GM12878 (cell line): ENCODE results near the gene CACNA2D3. TPM values are rescaled to one million over a fixed set of nuclear protein-coding genes. Genes with fewer than 3 reads are reported as not detected.

ENCODE experiments used
- ATAC-seq: fragments of 200-7000 bp; cut with Tn5 transposase; 3 replicates; pipeline ENCODE4 v1.9.1; 2020; ENCODE audit warnings: mild to moderate bottlenecking, moderate library complexity
- BruUV-seq: library from RNA; stranded (reverse); fragments of 400-500 nt; replicated peaks from 2 replicates; lab custom pipeline; 2021; lab: Mats Ljungman, UMichigan
- CTCF ChIA-PET: fragments of 300-600 bp; sonication (Branson Sonifier 250); formaldehyde crosslinking; extraction: SDS; loops from one replicate; lab custom pipeline; 2021; ENCODE audit warnings: inconsistent platforms; lab: Yijun Ruan, JAX
- POLR2A ChIA-PET: fragments of 350-600 bp; formaldehyde crosslinking; extraction: SDS; loops from one replicate; lab custom pipeline; 2021; ENCODE audit warnings: inconsistent platforms; lab: Charles Lee
- RAD21 ChIA-PET: fragments of 300-600 bp; sonication (Branson Sonifier 250); formaldehyde crosslinking; loops from one replicate; lab custom pipeline; 2023; ENCODE audit warnings: antibody characterized with exemption; ENCODE audit not compliant: unreplicated experiment; lab: Charles Lee
- SMC1A ChIA-PET: fragments of 300-600 bp; sonication (Branson Sonifier 250); formaldehyde crosslinking; loops from one replicate; lab custom pipeline; 2023; ENCODE audit not compliant: unreplicated experiment, uncharacterized antibody; lab: Charles Lee
- DNase-seq: peaks from one replicate; pipeline ENCODE4 v3.0.0-alpha.2; 2011; ENCODE audit warnings: low read depth, low spot score
- FAIRE-seq: peaks from 3 replicates; lab custom pipeline; 2011; peaks lifted over from hg19 to GRCh38; lab: Jason Lieb, UNC
- H2AFZ ChIP-seq: 2 replicates; pipeline ENCODE4 v1.6.0; 2011; ENCODE audit warnings: low read depth, low read length, control low read depth; ENCODE audit not compliant: control insufficient read depth
- H3K27ac ChIP-seq: 2 replicates; pipeline ENCODE4 v1.5.1; 2011; ENCODE audit warnings: control low read depth; ENCODE audit not compliant: control insufficient read depth, insufficient read depth
- H3K27me3 ChIP-seq, 2 experiments: replicated peaks in 1 of 2; 2 replicates each; pipeline versions ENCODE4 v1.6.0 to v1.6.1; 2011; ENCODE audit warnings: low read length in 1 of 2; ENCODE audit not compliant: control insufficient read depth in 2 of 2, insufficient read depth in 2 of 2
- H3K36me3 ChIP-seq, 2 experiments: 2 replicates each; pipeline ENCODE4 v1.5.1; 2011; ENCODE audit warnings: low read length in 1 of 2; ENCODE audit not compliant: control insufficient read depth in 2 of 2, insufficient read depth in 2 of 2
- H3K4me1 ChIP-seq: 2 replicates; pipeline ENCODE4 v1.6.1; 2011; ENCODE audit warnings: mild to moderate bottlenecking, low read length, moderate library complexity, mixed read lengths; ENCODE audit not compliant: control insufficient read depth, insufficient read depth
- H3K4me2 ChIP-seq: 2 replicates; pipeline ENCODE4 v1.6.0; 2011; ENCODE audit warnings: control low read depth; ENCODE audit not compliant: control insufficient read depth, insufficient read depth
- H3K4me3 ChIP-seq: fragments of 200-600 bp; sonication (generic); 2 replicates; pipeline ENCODE4 v1.5.1; 2016
- H3K79me2 ChIP-seq: 2 replicates; pipeline ENCODE4 v1.6.0; 2011; ENCODE audit warnings: low read length; ENCODE audit not compliant: control insufficient read depth, insufficient read depth
- H3K9ac ChIP-seq: 2 replicates; pipeline ENCODE4 v1.8.0; 2011; ENCODE audit warnings: low read length, control low read depth, mixed read lengths; ENCODE audit not compliant: control insufficient read depth, insufficient read depth
- H3K9me3 ChIP-seq: replicated peaks from 3 replicates; pipeline ENCODE4 v1.5.1; 2011; ENCODE audit warnings: mild to moderate bottlenecking, low read length; ENCODE audit not compliant: control insufficient read depth, insufficient read depth
- H4K20me1 ChIP-seq: 2 replicates; pipeline ENCODE4 v1.6.0; 2011; ENCODE audit not compliant: control insufficient read depth, insufficient read depth
- ASH2L ChIP-seq: fragments of 300-600, 200-600 bp; sonication (generic); IDR thresholded peaks from 2 replicates; pipeline ENCODE4 v1.6.1; 2017; ENCODE audit warnings: low read depth, mild to moderate bottlenecking, borderline replicate concordance
- CBX3 ChIP-seq: fragments of 200-600 bp; sonication (generic); IDR thresholded peaks from 2 replicates; pipeline ENCODE4 v1.6.1; 2016; ENCODE audit warnings: low read depth, borderline replicate concordance
- CREM ChIP-seq: IDR thresholded peaks from 2 replicates; pipeline ENCODE4 v1.6.1; 2014; ENCODE audit warnings: antibody characterized with exemption, low read depth
- DPF2 ChIP-seq: fragments of 450-650 bp; IDR thresholded peaks from 2 replicates; pipeline ENCODE4 v1.6.1; 2017; ENCODE audit warnings: mild to moderate bottlenecking
- RBBP5 ChIP-seq: fragments of 200-600 bp; sonication (generic); conservative IDR thresholded peaks from 2 replicates; pipeline ENCODE4 v1.6.1; 2016
- RCOR1 ChIP-seq: conservative IDR thresholded peaks from 2 replicates; pipeline ENCODE4 v1.6.1; 2012; ENCODE audit warnings: low read depth, low read length, improper control_type of control experiment
- RUNX3 ChIP-seq: IDR thresholded peaks from 2 replicates; pipeline ENCODE4 v1.6.1; 2012; ENCODE audit warnings: low read length, inconsistent platforms
- SPI1 ChIP-seq: IDR thresholded peaks from 2 replicates; pipeline ENCODE4 v1.6.1; 2011; ENCODE audit warnings: low read depth, mild to moderate bottlenecking, low read length, moderate library complexity, borderline replicate concordance; ENCODE audit not compliant: insufficient read depth
- ZNF384 ChIP-seq: IDR thresholded peaks from 2 replicates; pipeline ENCODE4 v1.6.1; 2012; ENCODE audit warnings: low read depth, mild to moderate bottlenecking, low read length, improper control_type of control experiment, borderline replicate concordance
- ZSCAN29 ChIP-seq: fragments of 450-650 bp; IDR thresholded peaks from 2 replicates; pipeline ENCODE4 v1.6.1; 2017; ENCODE audit warnings: mild to moderate bottlenecking, moderate library complexity
- WGBS: methylation state at CpG from one replicate; pipeline ENCODE4 v1.1.6; 2016; ENCODE audit warnings: low lambda C conversion rate; ENCODE audit not compliant: insufficient replicate concordance, insufficient coverage; ENCODE audit errors: missing lambda C conversion rate; 5-methylcytosine and 5-hydroxymethylcytosine counted together
- in situ Hi-C: fragments of 300-500 bp; cut with MboI; formaldehyde crosslinking; loops from 9 replicates; pipeline ENCODE4 v1.14.3; 2018; ENCODE audit warnings: mixed read lengths
- intact Hi-C: fragments of 100-400 bp; cut with micrococcal nuclease; formaldehyde crosslinking; loops from one replicate; pipeline ENCODE4 v1.14.2; 2022; ENCODE audit not compliant: unreplicated experiment
- polyA plus RNA-seq, 11 experiments: library from polyadenylated mRNA; depleted of rRNA in 4 of 11; unstranded in 6 of 11; stranded (reverse) in 5 of 11; fragments of >200 nt; fragmentation: Nextera tagmentation in 4 of 11; fragmentation: Illumina TruSeq in 1 of 11; extraction: Ambion mirVana in 4 of 11; extraction: Trizol in 1 of 11; gene quantifications; 1 replicate in 1 of 11; 2 replicates in 10 of 11; pipeline versions ENCODE4 v1.2.1 to v1.2.3, GENCODE V29; 2011 to 2016; ENCODE audit warnings: inconsistent platforms in 2 of 11, missing spikeins in 2 of 11, low read depth in 1 of 11
- total RNA-seq, 4 experiments: library from RNA; depleted of rRNA in 3 of 4; stranded (reverse); fragments of >200 nt in 3 of 4; fragmentation: Illumina TruSeq in 1 of 4; extraction: Trizol in 1 of 4; gene quantifications; 2 replicates each; pipeline versions ENCODE4 v1.2.1 to v1.2.3, GENCODE V29; 2013 to 2021
- TF ChIP-seq, protein P1 (sequence below): fragments of 450-650 bp; IDR thresholded peaks from 2 replicates; pipeline ENCODE4 v1.6.1; 2017; ENCODE audit warnings: borderline replicate concordance
- TF ChIP-seq, protein P2 (sequence below): fragments of 450-650 bp; IDR thresholded peaks from 2 replicates; pipeline ENCODE4 v1.6.1; 2014; ENCODE audit warnings: mild to moderate bottlenecking
- TF ChIP-seq, protein P3 (sequence below): fragments of 150-350 bp; IDR thresholded peaks from 2 replicates; pipeline ENCODE4 v1.6.1; 2016; ENCODE audit warnings: low read depth, low read length
- TF ChIP-seq, protein P4 (sequence below): IDR thresholded peaks from 2 replicates; pipeline ENCODE4 v1.6.1; 2011; ENCODE audit warnings: mild to moderate bottlenecking, low read depth, low read length, moderate library complexity; ENCODE audit not compliant: insufficient replicate concordance

The CACNA2D3 gene
- total and polyA plus RNA-seq, 10 of the 15 experiments (the other 5 are each of a cell fraction or from before 2014, with no cell fraction given), result not detected

DNA sequence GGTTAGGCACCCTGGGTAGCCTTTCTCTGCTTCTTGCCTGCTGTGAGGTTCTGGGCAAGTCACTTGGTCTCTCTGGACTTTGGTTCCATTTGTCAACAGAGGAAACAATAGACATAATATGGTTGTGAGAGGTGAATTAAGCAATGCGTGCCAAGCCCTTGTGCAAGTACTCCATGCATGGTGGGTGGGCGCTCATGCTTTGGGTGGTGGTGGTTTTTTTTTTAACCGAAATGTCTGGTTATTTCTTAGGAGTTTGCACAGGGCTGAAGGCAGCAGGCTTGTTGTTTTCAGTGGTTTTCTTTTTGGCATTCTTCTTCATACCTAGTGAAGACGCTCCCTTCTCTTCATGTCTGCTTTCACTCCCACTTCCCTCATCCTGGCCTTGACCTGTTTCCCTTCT is 889.7 kb downstream of the CACNA2D3 start (continued):
- TF ChIP-seq, protein P1, sequence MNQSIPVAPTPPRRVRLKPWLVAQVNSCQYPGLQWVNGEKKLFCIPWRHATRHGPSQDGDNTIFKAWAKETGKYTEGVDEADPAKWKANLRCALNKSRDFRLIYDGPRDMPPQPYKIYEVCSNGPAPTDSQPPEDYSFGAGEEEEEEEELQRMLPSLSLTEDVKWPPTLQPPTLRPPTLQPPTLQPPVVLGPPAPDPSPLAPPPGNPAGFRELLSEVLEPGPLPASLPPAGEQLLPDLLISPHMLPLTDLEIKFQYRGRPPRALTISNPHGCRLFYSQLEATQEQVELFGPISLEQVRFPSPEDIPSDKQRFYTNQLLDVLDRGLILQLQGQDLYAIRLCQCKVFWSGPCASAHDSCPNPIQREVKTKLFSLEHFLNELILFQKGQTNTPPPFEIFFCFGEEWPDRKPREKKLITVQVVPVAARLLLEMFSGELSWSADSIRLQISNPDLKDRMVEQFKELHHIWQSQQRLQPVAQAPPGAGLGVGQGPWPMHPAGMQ, result no peak
- no peak for TF ChIP-seq SPI1
- TF ChIP-seq, protein P2, sequence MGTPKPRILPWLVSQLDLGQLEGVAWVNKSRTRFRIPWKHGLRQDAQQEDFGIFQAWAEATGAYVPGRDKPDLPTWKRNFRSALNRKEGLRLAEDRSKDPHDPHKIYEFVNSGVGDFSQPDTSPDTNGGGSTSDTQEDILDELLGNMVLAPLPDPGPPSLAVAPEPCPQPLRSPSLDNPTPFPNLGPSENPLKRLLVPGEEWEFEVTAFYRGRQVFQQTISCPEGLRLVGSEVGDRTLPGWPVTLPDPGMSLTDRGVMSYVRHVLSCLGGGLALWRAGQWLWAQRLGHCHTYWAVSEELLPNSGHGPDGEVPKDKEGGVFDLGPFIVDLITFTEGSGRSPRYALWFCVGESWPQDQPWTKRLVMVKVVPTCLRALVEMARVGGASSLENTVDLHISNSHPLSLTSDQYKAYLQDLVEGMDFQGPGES, result no peak
- no peak for TF ChIP-seq RUNX3
- TF ChIP-seq RCOR1, result no peak

DNA sequence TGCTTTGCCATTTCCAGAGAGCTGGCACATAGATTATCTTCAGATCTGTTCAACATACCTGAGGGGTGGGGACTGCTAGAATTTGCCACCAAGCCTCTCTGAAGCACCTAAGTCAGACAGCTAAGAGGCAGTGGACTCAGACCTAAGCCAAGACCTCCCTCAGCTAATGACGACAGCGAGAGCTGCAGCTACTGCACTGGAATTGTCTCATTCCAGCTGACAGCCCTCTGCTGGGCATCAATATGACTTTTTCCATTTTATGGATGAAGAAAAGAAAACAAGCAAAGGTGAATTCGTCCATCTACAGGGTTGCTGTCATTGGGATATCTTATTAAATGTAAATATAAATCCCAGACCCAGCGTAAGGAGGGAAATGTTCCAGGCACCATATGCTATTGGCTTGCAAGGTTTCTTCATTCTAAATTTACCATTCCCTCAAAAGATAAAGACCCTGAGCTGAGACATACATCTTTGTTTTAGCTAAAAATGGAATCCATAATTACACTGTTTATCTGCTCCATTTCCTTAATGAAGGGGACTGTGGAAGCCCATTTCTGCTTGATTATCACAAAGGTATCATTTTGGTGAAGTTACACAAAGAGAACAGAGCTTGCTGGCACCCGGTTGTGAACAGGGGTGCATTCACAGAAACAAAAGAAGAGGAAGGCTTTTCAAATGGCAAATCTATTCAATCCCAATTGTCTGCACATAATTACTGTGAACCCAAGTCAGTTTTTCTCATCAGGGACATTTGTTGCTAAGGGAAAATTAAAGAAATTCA is 891.0 kb downstream of the CACNA2D3 start:
- Histone ChIP-seq H4K20me1 (no peaks in the 10 kb centered on the region), H3K9ac (no peak overlapping the region), H3K4me3 (no peak overlapping the region), H2AFZ (no peak overlapping the region), H3K27ac (no peak overlapping the region), H3K4me1 (no peaks in the 10 kb centered on the region), H3K9me3 (no peaks in the 10 kb centered on the region), H3K36me3 (no peaks in the 10 kb centered on the region), H3K4me2 (no peak overlapping the region), H3K79me2 (no peaks in the 10 kb centered on the region), H3K27me3 (no peaks in the 10 kb centered on the region; a peak in 1 of 4 replicates)
- ChIA-PET POLR2A (no interaction called here), SMC1A (no interaction called here), RAD21 (interaction anchor here (0.6 kb wide), 1 partner anchor 14 kb away, joined by 3 read pairs; no protein-coding TSS in a partner anchor), CTCF (interaction anchor here (1.2 kb wide), 1 partner anchor 14 kb away, joined by 3 read pairs; no protein-coding TSS in a partner anchor)
- no peak for DNase-seq
- BruUV-seq, result no TSS peak
- WGBS, result 23% methylated on average over 5 of the region's 5 CpGs
- intact Hi-C loops (no loop called here), in situ Hi-C loops (no loop called here)
- no peak for FAIRE-seq
- no peak for ATAC-seq
- TF ChIP-seq CBX3 (no peak), ZSCAN29 (no peak), ASH2L (no peak), DPF2 (no peak), RBBP5 (no peak), SPI1 (no peak), ZNF384 (no peak), CREM (no peak)
- TF ChIP-seq, protein P3, sequence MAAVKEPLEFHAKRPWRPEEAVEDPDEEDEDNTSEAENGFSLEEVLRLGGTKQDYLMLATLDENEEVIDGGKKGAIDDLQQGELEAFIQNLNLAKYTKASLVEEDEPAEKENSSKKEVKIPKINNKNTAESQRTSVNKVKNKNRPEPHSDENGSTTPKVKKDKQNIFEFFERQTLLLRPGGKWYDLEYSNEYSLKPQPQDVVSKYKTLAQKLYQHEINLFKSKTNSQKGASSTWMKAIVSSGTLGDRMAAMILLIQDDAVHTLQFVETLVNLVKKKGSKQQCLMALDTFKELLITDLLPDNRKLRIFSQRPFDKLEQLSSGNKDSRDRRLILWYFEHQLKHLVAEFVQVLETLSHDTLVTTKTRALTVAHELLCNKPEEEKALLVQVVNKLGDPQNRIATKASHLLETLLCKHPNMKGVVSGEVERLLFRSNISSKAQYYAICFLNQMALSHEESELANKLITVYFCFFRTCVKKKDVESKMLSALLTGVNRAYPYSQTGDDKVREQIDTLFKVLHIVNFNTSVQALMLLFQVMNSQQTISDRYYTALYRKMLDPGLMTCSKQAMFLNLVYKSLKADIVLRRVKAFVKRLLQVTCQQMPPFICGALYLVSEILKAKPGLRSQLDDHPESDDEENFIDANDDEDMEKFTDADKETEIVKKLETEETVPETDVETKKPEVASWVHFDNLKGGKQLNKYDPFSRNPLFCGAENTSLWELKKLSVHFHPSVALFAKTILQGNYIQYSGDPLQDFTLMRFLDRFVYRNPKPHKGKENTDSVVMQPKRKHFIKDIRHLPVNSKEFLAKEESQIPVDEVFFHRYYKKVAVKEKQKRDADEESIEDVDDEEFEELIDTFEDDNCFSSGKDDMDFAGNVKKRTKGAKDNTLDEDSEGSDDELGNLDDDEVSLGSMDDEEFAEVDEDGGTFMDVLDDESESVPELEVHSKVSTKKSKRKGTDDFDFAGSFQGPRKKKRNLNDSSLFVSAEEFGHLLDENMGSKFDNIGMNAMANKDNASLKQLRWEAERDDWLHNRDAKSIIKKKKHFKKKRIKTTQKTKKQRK, result no peak
- TF ChIP-seq, protein P4, sequence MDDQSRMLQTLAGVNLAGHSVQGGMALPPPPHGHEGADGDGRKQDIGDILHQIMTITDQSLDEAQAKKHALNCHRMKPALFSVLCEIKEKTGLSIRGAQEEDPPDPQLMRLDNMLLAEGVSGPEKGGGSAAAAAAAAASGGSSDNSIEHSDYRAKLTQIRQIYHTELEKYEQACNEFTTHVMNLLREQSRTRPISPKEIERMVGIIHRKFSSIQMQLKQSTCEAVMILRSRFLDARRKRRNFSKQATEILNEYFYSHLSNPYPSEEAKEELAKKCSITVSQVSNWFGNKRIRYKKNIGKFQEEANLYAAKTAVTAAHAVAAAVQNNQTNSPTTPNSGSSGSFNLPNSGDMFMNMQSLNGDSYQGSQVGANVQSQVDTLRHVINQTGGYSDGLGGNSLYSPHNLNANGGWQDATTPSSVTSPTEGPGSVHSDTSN, result no peak
